A549 (cell line): ENCODE data around the gene COX5B.

ENCODE experiments used
- CBX8 ChIP-seq: fragments of 200-600 bp; sonication (generic); IDR thresholded peaks from 2 replicates; pipeline ENCODE4 v1.6.1; 2016
- CTCF ChIP-seq: fragments of >200 bp; sonication (Bioruptor Twin); formaldehyde crosslinking; IDR thresholded peaks from 3 replicates; pipeline ENCODE4 v1.5.1; 2016
- E2F6 ChIP-seq: IDR thresholded peaks from 2 replicates; pipeline ENCODE4 v1.6.1; 2012; ENCODE audit warnings: low read depth, borderline replicate concordance
- EP300 ChIP-seq, 2 experiments: fragments of >200 bp; sonication (Bioruptor Twin); formaldehyde crosslinking; IDR thresholded peaks; 2 replicates in 1 of 2; 3 replicates in 1 of 2; pipeline ENCODE4 v1.6.1; 2016 to 2017
- HMGXB4 ChIP-seq: fragments of 250-450 bp; sonication (Bioruptor Pico); IDR thresholded peaks from 2 replicates; pipeline ENCODE4 v1.5.0; 2021; ENCODE audit warnings: mild to moderate bottlenecking, moderate library complexity, borderline replicate concordance
- HOXA7 ChIP-seq: fragments of 250-450 bp; sonication (Bioruptor Pico); IDR thresholded peaks from 2 replicates; pipeline ENCODE4 v1.5.0; 2020; ENCODE audit warnings: mild to moderate bottlenecking, moderate library complexity
- JUNB ChIP-seq: fragments of >200 bp; sonication (Bioruptor Twin); formaldehyde crosslinking; IDR thresholded peaks from 2 replicates; pipeline ENCODE4 v1.6.1; 2016
- KDM1A ChIP-seq: fragments of 200-600 bp; sonication (generic); IDR thresholded peaks from 2 replicates; pipeline ENCODE4 v1.6.1; 2016; ENCODE audit warnings: low read depth, mild to moderate bottlenecking
- KDM5A ChIP-seq: fragments of 200-600 bp; sonication (generic); IDR thresholded peaks from 2 replicates; pipeline ENCODE4 v1.6.1; 2016; ENCODE audit warnings: antibody characterized with exemption, mild to moderate bottlenecking
- MAX ChIP-seq: IDR thresholded peaks from 2 replicates; pipeline ENCODE4 v1.6.1; 2012
- MYC ChIP-seq: IDR thresholded peaks from 2 replicates; pipeline ENCODE4 v1.6.1; 2012; ENCODE audit warnings: mild to moderate bottlenecking, inconsistent platforms, low read length, improper control_type of control experiment, borderline replicate concordance
- POLR2A ChIP-seq: IDR thresholded peaks from 2 replicates; pipeline ENCODE4 v1.6.1; 2012; ENCODE audit warnings: mild to moderate bottlenecking, low read length
- ZFP36 ChIP-seq: fragments of 450-650 bp; IDR thresholded peaks from 2 replicates; pipeline ENCODE4 v1.6.1; 2014; ENCODE audit warnings: borderline replicate concordance; ENCODE audit not compliant: partially characterized antibody

GRCh38 chr2:97670471-97670870 lies 24.6 kb downstream of the COX5B start:
- TF ChIP-seq CBX8 = no peak
- no peak for TF ChIP-seq CTCF
- TF ChIP-seq HOXA7 (CRISPR knock-in tag) = no peak
- TF ChIP-seq ZFP36 = no peak
- TF ChIP-seq E2F6 = no peak
- TF ChIP-seq KDM5A = no peak
- TF ChIP-seq HMGXB4 (CRISPR knock-in tag) = no peak
- no peak for TF ChIP-seq MYC
- TF ChIP-seq EP300 (IDR thresholded peaks at IDR 0.05) = no peak
- no peak for TF ChIP-seq JUNB
- TF ChIP-seq POLR2A = no peak
- no peak for TF ChIP-seq KDM1A
- TF ChIP-seq MAX = no peak
